Measurements from ENCODE around the gene MTA3.

MTA3 gene

GRCh38 chr2:42721898-42722297 is 153.5 kb downstream of the MTA3 start:
- TF ChIP-seq CTCF (IDR thresholded peaks at IDR 0.05): no peak

- TF ChIP-seq CTCF (IDR thresholded peaks at IDR 0.05): no peak
Observed at GRCh38 chr2:42722320-42723190, 154.1 kb downstream of the MTA3 start.

GRCh38 chr2:42723465-42723864 is 155.0 kb downstream of the MTA3 start:
- TF ChIP-seq CTCF (IDR thresholded peaks at IDR 0.05): no peak

GRCh38 chr2:42724886-42725285 is 156.5 kb downstream of the MTA3 start:
- TF ChIP-seq CTCF (IDR thresholded peaks at IDR 0.05): no peak

GRCh38 chr2:42725657-42726056 is 157.2 kb downstream of the MTA3 start:
- no peak for TF ChIP-seq CTCF (IDR thresholded peaks at IDR 0.05)

GRCh38 chr2:42726680-42727079 is 158.2 kb downstream of the MTA3 start:
- TF ChIP-seq CTCF (IDR thresholded peaks at IDR 0.05): no peak

GRCh38 chr2:42733852-42734251 is 165.4 kb downstream of the MTA3 start:
- no peak for TF ChIP-seq CTCF (IDR thresholded peaks at IDR 0.05)
